ENCODE results near the gene RGMB. TPM values are rescaled to one million over a fixed set of nuclear protein-coding genes. Genes with fewer than 3 reads are reported as not detected.
A peak's percentile ranks its signal among the peaks of the same experiment; 100 is the strongest.

RGMB gene
- polyA plus RNA-seq, 5 donors: 15.7 to 17.8 (median 16.6) TPM

DNA sequence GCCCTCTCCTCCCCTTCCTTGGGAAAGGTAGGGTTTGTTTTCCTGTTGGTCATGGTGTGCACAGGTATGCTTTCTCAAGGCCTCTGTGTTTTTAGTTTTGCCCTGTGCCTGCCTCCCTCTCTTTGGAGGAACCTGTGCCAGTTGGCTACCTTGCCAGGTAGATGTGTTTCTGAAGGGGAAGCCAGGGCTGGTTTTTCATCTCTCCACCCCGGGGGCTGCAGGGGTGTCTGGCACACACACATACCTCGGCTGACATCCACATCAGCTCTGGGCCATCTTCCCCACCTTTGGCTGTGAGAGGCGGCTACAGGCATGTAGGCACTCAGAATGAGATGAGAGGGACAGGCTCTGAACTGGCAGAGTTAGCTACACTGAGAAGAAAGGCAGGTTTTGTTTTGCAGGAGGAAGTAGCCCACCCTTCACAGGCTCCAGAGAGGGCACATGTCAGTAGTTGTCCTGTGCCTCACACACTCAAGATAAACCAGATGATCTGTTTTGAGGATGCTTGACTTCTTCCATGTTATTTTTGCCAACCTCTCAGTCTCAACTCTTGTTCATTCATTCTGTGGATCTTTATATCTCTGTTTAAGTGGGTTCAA is 9.7 kb downstream of the RGMB start:
- DNase-seq: no peak

DNA sequence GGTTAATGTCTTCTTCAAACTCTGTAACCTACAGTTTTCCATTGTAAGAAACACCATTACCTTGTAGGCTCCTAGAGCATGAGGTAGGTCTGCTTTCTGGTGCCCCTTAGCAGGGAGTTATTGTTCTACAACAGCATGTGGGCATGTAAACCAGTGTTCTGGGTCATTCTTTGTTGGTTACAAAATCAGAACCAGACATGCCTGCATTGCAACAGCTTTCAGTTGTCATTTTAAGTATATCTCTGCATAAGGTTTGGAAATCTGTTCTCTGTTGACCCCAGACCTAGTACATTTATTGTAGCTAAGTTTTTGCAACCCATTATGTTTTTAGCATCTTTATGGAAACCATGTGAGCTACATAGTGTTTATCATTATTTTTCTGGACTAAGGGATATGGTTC is 10.9 kb downstream of the RGMB start:
- no peak for DNase-seq

DNA sequence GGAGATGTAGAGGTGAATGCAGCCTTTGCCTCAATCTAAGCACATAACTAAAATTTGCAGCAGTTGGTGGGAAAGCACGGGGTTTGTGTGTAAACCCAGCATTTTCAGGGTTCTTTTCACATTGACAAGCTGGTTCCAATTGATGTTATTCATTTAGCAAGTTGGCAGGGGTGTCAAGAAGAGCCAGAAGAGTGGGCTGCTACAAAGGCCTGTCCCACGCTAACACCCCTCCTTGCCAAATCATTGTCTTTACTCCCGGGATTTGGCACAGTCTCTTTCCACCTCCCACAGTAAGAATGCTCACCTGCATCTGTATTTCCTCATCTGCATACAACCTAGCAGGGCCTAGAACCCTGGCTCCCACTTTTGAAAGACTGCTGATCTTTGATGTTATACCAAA is 11.8 kb downstream of the RGMB start:
- no peak for DNase-seq

DNA sequence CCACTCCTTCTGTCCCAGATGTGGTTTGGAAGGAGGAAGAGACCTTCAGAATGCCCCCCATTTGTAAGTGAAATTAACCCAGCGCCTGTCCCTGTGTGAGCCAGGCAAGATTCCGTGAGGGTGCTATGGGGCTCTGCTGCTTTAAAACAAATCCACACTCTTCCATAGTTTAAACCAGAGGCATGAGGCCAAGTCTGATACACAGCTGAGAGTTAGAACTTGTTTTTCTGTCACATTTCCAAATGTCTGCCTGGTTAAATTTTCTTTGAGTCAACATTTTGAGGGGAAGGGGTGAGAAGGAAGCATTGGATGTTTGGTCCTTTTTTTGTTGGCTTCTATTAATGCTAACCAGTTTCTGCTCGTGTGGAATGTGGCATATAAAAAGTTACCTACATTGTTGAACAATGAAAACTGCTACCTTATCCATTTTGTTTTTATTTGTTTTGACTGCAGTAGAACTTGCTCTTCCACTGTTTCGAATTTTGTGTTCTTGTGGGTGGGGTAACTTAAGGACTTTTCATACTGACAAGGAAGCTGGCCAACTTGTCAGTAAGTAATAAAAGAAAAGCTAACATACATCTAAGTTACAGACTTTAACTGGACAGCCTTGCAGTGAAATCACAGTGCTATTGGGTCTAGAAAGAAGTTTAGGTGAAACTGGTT is 12.9 kb downstream of the RGMB start:
- peak; percentile 53 to 59 for DNase-seq

DNA sequence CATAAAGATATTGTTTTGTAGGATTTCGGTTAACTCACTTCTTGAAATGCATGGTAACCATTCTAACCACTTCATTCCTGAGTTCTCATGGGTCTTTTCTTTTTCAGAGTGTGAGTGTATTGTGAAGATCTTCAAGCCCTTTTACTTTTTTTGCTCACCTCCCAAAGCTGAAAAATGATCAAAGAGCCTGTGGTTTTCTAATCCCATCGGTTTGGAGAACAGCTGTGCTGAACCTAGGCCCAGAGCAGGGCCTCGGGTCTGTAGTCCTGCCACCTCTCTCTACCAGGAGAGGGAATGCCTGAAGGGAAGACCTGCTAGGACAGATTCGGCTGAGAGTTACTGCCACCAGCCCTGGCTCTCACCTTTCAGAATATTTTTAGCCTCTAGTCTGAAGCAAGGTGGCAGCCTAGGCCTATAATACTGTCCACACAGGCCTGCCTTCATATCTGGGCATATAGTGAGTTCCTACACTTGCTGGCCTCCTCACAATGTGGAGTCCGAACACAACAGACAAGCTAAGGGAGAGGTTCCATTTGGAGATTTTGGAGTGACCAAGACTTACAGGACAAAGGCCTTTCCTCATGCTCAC is 13.8 kb downstream of the RGMB start:
- DNase-seq: no peak

DNA sequence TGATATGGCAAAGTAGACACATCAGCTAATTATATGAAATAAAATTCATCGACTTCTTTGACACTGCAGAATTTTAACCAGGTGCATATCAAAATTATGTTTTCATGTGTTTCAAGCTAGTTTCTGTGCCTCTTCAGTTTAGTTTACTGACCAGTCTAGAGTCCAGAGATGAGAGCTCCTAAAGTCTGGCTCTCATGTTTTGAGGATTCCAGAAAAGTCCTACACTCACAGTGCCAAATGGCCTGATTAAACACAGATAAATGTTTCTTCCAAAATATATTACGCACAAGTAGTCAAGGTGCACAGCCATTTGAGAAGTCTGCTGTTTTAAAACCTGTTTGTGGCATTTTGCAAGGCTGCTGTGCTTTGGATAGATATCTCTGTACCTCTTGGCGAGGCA is 15.6 kb downstream of the RGMB start:
- DNase-seq: no peak

DNA sequence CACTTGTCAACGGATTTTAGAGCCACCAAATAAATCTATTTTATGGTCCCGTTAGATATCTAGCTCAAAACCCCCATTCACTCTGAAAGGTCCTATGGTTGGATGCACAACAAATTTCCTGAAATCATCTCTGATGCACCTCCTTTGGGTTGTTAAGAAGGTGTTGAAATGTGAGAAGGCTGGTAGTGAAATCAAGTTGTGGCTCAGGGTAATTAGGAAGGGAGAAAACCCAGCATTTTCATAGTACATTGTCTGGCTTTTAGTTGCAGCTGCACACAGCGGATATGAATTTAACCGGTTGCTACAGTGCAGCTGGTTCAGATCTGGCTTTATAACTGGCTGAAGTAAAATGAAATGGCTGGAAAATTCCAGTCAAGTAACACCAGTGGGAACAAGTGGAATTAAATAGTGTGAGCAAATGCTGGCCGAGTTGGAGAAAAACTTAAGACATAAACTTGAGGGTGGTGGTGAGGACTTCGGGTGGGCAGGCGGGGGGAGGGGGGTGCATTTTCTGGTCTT is 17.6 kb downstream of the RGMB start:
- DNase-seq: no peak

DNA sequence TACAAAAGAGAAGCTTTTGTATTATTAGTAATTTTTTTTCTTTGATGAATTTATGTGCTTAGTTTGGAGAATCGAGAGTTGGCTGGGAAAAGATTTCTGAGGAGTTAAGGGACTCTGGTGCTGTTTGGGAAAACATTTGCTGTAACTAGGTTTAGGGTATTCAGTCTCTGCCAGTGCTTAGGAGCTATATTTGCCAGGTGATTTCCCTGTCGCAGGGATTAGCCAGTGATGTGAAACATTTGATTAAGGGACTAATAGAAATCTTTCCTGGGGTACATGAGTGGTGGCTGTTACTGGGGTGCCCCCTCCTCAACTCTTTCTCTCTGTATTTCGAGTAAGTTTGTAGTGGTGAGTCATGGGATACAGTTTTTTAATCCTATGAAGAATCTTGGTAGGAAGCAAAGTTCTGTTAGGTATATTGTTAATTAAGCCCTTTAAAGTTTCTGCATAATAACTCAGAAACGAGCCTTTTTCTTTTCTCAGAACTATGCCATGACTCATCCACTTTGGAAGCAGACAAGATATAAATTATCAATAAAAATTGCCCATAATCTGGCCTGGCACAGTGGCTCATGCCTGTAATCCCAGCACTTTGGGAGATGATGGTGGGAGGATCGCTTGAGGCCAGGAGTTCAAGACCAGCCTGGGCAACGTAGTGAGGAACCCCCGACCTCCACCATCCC is 18.6 kb downstream of the RGMB start:
- no peak for DNase-seq

DNA sequence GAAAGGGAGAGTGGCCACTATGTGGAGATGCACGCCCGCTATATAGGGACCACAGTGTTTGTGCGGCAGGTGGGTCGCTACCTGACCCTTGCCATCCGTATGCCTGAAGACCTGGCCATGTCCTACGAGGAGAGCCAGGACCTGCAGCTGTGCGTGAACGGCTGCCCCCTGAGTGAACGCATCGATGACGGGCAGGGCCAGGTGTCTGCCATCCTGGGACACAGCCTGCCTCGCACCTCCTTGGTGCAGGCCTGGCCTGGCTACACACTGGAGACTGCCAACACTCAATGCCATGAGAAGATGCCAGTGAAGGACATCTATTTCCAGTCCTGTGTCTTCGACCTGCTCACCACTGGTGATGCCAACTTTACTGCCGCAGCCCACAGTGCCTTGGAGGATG is 19.8 kb downstream of the RGMB start:
- no peak for DNase-seq

DNA sequence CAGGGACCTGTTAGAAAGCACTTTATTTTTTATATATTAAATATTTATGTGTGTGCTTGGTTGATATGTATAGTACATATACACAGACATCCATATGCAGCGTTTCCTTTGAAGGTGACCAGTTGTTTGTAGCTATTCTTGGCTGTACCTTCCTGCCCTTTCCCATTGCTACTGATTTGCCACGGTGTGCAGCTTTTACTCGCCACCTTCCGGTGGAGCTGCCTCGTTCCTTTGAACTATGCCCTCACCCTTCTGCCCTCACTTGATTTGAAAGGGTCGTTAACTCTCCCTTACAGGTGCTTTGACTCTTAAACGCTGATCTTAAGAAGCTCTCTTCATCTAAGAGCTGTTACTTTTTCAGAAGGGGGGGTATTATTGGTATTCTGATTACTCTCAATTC is 20.5 kb downstream of the RGMB start:
- no peak for DNase-seq

DNA sequence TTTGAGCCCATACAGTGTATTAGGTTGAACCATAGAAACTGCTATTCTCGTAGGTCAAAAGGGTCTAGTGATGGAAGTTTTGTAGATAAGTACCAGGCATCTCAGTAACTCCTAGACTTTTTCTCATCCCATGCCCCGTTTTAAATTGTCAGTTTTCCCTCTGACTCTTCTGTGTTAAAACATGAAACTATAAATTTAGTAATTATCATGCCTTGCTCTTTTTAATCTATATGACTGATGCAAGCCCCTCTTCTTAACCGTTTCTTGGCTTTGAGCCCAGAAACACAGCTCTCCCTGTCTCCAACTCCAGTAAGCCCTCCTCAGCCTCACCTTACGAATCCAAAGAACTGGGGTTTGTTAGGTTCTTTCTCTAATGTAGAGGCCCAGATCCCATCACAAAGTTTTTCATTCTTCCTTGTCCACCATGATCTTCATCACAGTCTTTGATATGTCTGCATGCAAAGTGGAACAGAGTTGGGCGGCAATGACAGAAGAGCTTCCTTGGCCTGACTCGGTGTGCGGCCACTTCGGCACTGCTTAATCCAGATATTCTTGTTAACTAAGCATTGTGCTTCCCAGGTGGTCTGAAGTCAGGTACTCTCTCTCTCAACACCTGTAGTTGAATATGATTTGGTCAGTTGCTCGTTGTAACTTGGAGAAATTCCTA is 21.1 kb downstream of the RGMB start:
- DNase-seq: no peak

DNA sequence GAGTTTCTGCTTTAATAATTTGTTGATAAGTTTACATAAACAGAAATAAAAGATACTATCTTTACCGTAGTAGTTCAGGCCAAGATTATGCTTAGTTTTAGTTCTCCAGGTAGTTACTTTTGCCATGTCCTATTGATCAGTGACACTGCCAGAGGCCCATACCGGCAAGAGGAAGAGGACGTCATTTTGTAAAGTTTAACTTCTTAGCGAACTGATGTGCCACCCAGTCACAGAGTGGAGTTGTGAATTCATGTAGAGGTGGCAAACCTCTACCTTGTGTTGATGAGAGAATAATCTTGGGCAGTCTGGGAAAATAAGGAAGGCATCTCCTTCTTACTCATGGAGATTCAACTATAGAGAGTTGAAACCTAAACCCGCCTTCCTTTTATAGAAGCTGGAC is 21.8 kb downstream of the RGMB start:
- no peak for DNase-seq

DNA sequence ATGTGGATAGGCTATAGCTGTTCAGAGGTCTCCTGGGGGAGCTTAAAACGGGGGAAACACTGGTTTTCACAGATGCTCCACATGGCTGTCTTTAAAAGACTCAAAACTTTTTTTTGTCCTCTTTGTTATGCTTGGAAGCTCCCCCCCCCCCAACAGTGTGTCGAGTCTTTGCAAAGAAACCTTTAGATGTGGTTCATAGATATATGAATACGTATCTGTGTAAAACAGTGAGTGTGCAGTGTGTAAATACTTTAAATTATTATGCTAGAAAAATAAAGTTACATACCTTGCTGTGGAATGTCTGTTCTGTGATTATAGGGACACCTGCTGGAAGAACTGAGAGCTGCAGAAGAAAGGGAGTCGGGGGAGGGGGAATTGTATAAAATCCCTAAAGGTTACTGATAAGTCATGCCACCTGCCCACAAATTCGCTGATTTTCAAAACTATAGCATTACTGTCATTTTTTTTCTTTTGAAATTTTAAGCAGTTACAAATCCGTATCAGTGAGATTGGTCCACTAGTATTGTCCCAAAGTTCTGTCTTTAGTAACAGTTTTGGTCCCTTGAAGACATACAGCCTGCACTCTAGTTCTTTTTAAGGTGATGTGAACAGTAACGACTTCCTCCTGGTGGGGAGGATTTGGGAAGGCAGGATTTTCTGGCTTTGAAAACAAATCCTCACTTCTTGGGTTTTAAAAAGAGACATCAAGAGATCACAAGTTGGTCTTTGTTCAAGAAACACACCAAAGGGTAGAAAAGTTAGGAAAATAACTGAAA is 22.9 kb downstream of the RGMB start:
- DNase-seq: peak in 1 of 2 donors; percentile 37

DNA sequence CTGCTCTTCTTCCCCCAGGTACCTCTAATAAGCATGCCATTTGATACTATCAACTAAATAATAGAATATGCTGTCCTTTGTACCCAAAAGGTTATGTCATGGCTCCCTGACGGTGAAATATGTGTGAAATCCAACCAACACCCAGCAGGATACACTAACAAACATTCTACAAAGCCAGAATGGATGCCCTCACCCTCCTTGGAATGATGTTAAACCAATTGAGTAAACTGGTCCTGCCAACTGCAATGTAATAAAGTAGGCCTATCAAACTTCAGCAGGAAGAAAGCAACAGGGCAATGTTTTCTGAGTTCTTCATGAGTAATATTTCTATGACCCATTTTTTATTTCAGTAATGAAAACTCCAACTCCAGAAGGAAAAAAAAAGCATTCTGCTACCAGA is 24.9 kb downstream of the RGMB start:
- no peak for DNase-seq

DNA sequence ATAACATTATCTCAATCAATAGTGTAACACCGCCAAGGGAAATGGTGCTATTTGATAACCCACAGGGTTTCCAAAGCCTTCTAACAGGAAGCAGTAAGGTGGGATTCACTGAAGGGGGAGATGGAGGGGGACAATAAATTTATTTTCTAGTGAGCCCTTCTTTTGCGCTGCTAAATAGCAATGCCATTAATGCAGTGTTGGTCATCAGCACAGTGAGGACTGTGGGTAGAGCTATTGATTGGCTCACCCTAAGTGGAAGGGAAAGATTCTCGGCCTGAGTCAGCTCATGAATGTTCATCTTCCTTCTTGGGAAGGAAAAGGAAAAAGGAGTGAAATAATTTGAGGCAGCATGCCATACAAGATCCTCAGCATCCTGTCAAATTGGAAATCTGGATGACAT is 25.4 kb downstream of the RGMB start:
- DNase-seq: no peak

DNA sequence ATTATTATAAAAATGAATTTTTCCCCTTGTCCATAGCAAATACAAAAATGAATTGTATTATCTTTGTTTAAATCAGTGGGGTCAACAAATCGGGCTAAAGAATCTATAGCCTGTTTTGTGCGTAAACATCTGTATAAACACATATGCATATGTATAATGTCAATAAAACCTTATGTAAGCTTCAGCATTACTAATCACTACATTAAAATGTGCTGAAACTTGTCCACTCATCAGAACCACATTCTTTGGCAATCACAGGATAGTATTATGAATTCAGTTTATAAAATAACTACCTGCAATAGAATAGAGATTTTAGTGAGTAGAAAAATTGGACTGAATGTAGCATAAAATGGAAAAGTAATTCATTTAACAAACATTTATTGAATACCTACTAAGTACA is 30.6 kb downstream of the RGMB start:
- DNase-seq: no peak

DNA sequence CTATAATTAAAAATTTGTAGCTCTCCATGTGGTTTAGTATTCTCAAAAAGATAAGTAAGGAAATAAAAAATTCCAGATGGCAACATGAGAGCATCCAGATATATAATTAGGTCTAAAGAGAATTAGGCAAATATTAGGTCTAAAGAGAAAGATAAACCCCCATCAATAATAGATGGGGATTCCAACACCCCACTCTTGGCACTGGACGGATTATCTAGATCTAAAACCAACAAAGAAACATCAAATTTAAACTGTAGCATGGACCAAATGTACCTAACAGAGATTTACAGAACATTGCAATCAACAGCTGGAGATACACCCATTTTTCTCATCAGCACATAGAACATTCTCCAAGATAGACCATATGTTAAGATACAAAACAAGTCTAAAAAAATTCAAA is 31.6 kb downstream of the RGMB start:
- DNase-seq: no peak

DNA sequence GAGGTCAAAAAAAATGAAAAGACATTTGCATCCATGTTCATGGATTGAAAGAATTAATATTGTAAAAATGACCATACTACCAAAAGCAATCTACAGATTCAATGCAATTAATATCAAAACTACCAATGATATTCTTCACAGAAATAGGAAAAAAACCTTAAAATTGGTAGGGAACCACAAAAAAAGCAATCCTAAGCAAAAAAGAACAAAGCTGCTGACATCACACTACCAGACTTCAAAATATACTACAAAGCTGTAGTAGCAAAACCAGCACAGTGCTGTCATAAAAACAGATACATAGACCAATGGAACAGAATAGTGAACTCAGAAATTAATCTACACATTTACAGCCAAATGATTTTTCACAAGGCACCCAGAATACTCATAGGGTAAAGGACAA is 34.3 kb downstream of the RGMB start:
- no peak for DNase-seq

DNA sequence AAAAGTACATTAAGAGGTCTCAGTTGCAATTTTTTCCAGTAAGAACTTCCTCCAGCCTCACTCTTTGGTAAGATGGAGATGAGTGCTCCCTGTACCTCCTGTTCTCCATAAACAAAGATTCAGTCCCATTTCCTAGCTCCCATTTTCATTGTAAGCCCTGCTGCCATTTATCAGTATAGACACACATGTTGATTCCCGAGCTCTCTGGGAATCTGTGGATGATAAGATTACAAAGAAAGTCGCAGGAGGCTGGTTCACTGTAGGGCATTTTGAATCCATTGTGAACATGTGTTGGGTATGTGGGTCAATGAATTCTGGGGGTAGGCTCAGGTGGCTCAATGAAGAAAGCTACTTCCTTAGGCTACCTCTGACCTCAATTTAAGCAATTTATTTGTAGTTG is 36.7 kb downstream of the RGMB start:
- no peak for DNase-seq

DNA sequence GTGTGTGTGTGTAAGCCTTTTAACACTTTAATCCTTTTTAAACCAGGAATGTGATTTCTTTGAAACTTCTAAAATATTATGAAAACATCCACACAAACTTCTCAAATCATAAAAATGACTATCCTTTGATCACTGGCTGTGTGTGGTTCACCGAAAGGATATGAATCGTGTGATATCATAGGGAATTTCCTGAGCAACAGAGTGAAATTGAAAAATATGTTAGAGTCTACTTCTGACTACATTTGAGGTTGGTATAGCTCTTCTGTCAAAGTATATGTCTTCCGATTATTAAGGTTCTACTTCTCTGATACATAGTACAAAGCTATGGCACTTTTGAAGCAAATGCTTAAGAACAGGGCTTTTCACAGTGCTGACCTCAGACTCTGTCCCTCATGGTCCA is 40.3 kb downstream of the RGMB start:
- DNase-seq: no peak

DNA sequence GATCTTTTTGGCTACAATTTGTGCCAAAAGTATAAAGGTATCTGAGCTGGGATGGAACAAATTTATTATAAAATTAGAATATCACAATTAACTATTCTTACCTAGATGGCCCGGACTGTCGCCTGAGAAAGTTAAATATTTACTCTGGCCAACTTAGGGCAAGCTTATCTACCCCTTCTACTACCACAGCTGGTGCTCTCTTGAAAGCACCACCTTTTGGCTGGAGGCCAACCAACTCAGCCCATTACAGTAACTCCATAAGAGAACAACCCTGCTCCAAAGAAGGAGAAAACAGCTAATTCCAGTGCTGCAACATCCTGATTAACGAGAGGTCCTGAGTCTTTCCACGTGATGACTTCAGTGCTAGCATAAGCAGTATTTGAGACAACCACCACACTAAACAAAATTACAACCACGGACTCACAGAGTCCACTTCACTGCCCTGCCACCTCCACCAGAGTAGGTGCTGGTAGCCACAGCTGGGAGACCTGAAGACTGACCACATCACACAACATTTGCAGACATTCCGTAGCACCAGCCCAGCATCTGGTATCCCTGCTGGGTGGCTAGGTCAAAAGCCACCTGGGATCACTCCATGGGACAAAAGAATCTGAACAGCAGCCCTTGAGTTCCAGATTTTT is 43.2 kb downstream of the RGMB start:
- DNase-seq: no peak

Measured in right lung (tissue), 5 donors.